ENCODE results near the gene ARHGAP8. TPM values are rescaled to one million over a fixed set of nuclear protein-coding genes. Genes with fewer than 3 reads are reported as not detected.

Gene ARHGAP8
- total and polyA plus RNA-seq, 10 donors: 2.7 to 71.6 (median 19.7) TPM

GRCh38 chr22:44831885-44832284 lies 79.5 kb downstream of the ARHGAP8 start:
- WGBS, 5 donors: 57 to 71% (median 63%) methylated on average over 1 of the region's 1 CpG
- peaks cover 0 to 45% (median 19%) of the 10 kb centered on the region in 8 donors for H3K9me3 ChIP-seq

DNA sequence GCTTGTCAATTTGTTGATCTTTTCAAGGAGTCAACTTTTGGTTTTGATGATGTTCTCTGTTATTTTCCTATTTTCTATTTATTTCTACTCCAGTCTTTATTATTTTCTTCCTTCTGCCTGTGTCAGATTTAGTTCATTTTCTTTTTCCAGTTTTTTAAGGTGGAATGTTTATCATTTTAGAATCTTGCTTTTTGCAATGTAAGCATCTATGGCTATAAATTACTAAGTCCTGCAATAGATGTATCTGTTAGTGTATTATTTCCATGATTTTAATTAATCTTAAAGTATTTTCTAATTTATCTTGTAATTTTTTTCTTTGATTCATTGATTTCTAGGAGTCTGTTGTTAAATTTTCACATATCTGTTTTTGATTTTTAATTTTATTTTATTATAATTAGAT lies 81.7 kb downstream of the ARHGAP8 start:
- no peak for DNase-seq
- H3K27ac ChIP-seq: no peak overlapping the region
- no peak overlapping the region for H3K4me3 ChIP-seq
- intact Hi-C loops (cut with DNase I; ENCODE audit: low total_unique reads): no loop called here
- no peaks in the 10 kb centered on the region for H3K4me1 ChIP-seq
- H3K36me3 ChIP-seq: peaks cover 0 to 34% (median 0%) of the 10 kb centered on the region in 6 donors
- peaks cover 0 to 45% (median 19%) of the 10 kb centered on the region in 8 donors for H3K9me3 ChIP-seq
- no peaks in the 10 kb centered on the region for H3K27me3 ChIP-seq (replicated peaks in 1 of 7)
- TF ChIP-seq POLR2A (IDR thresholded peaks at IDR 0.05): no peak
- TF ChIP-seq POLR2AphosphoS5 (IDR thresholded peaks at IDR 0.05): no peak
- TF ChIP-seq, protein P1, sequence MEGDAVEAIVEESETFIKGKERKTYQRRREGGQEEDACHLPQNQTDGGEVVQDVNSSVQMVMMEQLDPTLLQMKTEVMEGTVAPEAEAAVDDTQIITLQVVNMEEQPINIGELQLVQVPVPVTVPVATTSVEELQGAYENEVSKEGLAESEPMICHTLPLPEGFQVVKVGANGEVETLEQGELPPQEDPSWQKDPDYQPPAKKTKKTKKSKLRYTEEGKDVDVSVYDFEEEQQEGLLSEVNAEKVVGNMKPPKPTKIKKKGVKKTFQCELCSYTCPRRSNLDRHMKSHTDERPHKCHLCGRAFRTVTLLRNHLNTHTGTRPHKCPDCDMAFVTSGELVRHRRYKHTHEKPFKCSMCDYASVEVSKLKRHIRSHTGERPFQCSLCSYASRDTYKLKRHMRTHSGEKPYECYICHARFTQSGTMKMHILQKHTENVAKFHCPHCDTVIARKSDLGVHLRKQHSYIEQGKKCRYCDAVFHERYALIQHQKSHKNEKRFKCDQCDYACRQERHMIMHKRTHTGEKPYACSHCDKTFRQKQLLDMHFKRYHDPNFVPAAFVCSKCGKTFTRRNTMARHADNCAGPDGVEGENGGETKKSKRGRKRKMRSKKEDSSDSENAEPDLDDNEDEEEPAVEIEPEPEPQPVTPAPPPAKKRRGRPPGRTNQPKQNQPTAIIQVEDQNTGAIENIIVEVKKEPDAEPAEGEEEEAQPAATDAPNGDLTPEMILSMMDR (IDR thresholded peaks at IDR 0.05 in 8 of 11, conservative IDR thresholded peaks at IDR 0.05 in 3 of 11): no peak

More at GRCh38 chr22:44831885-44832284, 79.5 kb downstream of the ARHGAP8 start:
- peaks cover 0 to 28% (median 0%) of the 10 kb centered on the region in 6 donors for H3K36me3 ChIP-seq
- no peak overlapping the region for H3K27ac ChIP-seq
- TF ChIP-seq, protein P1 (IDR thresholded peaks at IDR 0.05 in 8 of 11, conservative IDR thresholded peaks at IDR 0.05 in 3 of 11): no peak
- TF ChIP-seq POLR2A (IDR thresholded peaks at IDR 0.05): no peak
- TF ChIP-seq POLR2AphosphoS5 (IDR thresholded peaks at IDR 0.05): no peak
- intact Hi-C loops (cut with DNase I; ENCODE audit: low total_unique reads): no loop called here
- H3K4me3 ChIP-seq: no peak overlapping the region
- H3K4me1 ChIP-seq: no peaks in the 10 kb centered on the region
- DNase-seq: no peak
- H3K27me3 ChIP-seq (replicated peaks in 1 of 7): peaks cover 0 to 6% (median 0%) of the 10 kb centered on the region in 7 donors

DNA sequence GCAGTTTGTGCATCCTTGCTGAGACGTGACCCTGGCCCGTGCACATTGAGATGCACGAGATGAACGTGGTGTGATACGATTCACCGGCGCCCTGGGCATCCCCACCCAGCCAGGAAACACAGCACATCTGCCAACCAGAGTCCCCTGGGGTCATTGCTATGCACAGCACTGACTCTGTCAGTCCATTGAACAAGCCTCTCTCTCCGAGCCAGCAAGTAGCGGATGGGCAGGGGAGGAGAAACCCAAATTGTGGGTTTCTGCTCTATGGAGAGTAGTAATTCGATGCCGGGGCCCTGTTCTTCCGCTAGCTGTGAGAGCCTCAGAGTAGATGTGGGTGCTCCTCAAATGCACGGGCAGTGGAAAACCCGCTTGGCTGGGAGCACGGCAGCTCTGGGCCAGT lies 85.1 kb downstream of the ARHGAP8 start:
- Histone ChIP-seq H3K27me3 (replicated peaks in 1 of 7) (peaks cover 0 to 11% (median 0%) of the 10 kb centered on the region in 7 donors), H3K9me3 (peaks cover 0 to 34% (median 19%) of the 10 kb centered on the region in 8 donors), H3K4me3 (no peak overlapping the region), H3K36me3 (peaks cover 0 to 37% (median 0%) of the 10 kb centered on the region in 6 donors), H3K4me1 (no peaks in the 10 kb centered on the region), H3K27ac (no peak overlapping the region)
- intact Hi-C loops (cut with DNase I; ENCODE audit: low total_unique reads): no loop called here
- TF ChIP-seq POLR2AphosphoS5 (IDR thresholded peaks at IDR 0.05): no peak
- TF ChIP-seq, protein P1 (IDR thresholded peaks at IDR 0.05 in 8 of 11, conservative IDR thresholded peaks at IDR 0.05 in 3 of 11): no peak
- TF ChIP-seq POLR2A (IDR thresholded peaks at IDR 0.05): no peak
- 73 to 87% (median 80%) methylated on average over 12 to 15 of the region's 15 CpGs for WGBS, 5 donors
- DNase-seq: no peak

DNA sequence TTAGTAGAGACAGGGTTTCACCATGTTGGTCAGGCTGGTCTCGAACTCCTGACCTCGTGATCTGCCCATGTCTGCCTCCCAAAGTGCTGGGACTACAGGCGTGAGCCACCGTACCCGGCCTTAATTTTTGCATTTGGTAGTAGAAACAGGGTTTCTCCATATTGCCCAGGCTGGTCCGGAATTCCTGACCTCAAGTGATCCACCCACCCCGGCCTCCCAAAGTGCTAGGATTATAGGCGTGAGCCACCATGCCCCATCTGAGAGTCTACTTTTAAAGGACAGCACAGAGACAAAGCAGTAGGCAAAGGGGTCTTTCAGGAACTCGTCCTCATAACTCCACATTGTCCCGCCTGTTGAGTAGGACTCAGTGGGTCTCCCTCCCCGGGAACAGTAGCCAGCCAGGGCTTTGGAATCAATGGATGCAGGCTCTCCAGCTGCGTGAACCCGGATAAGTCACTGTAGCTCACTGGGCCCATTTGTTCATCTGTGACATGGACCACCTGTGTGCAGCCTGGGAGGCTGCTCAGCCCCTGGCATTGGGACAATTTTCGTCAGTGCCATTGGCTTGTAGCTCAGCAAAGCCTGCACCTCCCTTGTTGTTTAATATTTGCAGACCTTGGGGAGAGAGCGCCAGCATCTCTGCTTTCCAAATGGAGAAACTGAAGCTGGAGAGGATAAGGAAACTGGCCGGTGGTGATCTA lies 86.1 kb downstream of the ARHGAP8 start:
- no peaks in the 10 kb centered on the region for H3K4me1 ChIP-seq
- H3K27me3 ChIP-seq (replicated peaks in 1 of 7): peaks cover 0 to 11% (median 0%) of the 10 kb centered on the region in 7 donors
- H3K9me3 ChIP-seq: peaks cover 0 to 28% (median 19%) of the 10 kb centered on the region in 8 donors
- TF ChIP-seq, protein P1 (IDR thresholded peaks at IDR 0.05 in 8 of 11, conservative IDR thresholded peaks at IDR 0.05 in 3 of 11): no peak
- no peak for TF ChIP-seq POLR2A (IDR thresholded peaks at IDR 0.05)
- TF ChIP-seq POLR2AphosphoS5 (IDR thresholded peaks at IDR 0.05): no peak
- no peak overlapping the region for H3K4me3 ChIP-seq
- DNase-seq: no peak
- intact Hi-C loops (cut with DNase I; ENCODE audit: low total_unique reads): no loop called here
- H3K27ac ChIP-seq: no peak overlapping the region
- 75 to 91% (median 84%) methylated on average over 15 to 16 of the region's 16 CpGs for WGBS, 5 donors
- H3K36me3 ChIP-seq: peaks cover 0 to 37% (median 0%) of the 10 kb centered on the region in 6 donors
